HG03565 (cell line): ENCODE data around the gene B3GALT6.
"Not testable (repeated sequence)": the region's sequence is repeated elsewhere in the genome, so short reads cannot be mapped to it uniquely, and the experiment has no call there.

Experiments used
- ATAC-seq: cut with Tn5 transposase; IDR thresholded peaks from one replicate; pipeline ENCODE4 v1.9.1; 2021; ENCODE audit warnings: mild to moderate bottlenecking, moderate library complexity; ENCODE audit not compliant: unreplicated experiment

Gene B3GALT6

DNA sequence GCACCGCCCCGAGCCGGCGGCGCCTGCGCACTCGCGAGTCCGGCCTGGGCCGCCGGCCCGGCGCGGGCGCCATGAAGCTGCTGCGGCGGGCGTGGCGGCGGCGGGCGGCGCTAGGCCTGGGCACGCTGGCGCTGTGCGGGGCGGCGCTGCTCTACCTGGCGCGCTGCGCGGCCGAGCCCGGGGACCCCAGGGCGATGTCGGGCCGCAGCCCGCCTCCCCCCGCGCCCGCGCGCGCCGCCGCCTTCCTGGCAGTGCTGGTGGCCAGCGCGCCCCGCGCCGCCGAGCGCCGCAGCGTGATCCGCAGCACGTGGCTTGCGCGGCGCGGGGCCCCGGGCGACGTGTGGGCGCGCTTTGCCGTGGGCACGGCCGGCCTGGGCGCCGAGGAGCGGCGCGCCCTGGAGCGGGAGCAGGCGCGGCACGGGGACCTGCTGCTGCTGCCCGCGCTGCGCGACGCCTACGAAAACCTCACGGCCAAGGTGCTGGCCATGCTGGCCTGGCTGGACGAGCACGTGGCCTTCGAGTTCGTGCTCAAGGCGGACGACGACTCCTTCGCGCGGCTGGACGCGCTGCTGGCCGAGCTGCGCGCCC lies at the start of gene B3GALT6:
TSS of gene B3GALT6 (plus strand) at position 30 of the 588 bp plus-strand sequence. CDS start at position 72, 42 bp downstream.
- ATAC-seq = no peak

DNA sequence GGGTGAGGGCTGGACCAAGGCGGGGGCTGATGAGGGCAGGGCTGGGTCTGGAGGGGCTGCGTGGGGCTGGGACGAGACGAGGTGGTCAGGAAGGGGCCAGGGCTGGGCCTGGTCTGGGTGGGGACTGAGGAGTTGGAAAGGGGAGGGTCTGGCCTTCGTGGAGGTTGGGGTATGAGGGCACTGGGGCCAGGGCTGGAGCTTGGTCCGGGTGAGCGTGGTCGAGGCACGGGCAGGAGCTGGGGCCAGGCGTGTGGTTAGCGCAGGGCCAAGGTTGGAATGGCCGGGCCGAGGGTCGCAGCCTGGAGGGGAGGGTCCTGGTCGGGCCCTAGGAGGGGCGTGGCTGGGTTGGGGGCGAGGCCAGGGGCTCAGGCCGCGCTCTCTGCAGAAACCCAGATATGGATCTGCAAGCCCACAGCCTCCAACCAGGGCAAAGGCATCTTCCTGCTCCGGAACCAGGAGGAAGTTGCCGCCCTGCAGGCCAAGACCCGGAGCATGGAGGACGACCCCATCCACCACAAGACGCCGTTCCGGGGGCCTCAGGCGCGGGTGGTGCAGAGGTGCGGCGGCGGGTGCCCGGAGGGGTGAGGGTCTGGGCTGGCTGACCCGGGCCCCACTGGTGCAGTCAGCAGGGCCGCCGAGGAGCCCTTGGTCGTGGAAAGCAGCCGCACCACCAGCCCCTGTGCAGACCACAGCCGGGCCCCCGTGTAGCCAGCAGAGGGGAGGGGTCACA lies 49.4 kb upstream of the B3GALT6 start:
- no peak for ATAC-seq

DNA sequence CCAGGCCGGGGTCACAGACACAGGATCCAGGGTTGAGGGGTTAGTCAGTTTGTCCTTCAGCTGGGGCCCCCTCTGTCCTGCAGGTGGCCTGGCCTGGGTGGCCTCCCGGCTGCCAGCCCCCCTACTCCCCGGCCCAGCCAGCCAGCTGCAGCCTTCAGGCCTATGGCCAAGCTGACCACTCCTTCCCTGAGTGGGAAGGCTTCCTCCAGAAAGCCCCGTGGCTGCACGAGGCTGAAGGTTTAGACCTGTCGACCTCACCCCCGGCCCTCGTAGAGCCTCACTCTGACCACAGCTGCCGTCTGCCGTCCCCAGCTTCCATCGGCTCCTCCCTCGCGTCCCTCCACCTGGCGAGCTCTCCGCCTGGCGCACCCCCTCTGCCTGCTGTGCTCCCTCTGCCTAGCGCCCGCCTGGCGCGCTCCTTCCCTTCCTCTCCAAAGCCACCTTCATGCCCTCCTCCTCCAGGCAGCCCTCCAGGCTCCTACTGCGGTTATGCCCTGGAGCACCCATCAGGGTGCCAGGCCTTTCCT lies 48.8 kb upstream of the B3GALT6 start:
- ATAC-seq = no peak

DNA sequence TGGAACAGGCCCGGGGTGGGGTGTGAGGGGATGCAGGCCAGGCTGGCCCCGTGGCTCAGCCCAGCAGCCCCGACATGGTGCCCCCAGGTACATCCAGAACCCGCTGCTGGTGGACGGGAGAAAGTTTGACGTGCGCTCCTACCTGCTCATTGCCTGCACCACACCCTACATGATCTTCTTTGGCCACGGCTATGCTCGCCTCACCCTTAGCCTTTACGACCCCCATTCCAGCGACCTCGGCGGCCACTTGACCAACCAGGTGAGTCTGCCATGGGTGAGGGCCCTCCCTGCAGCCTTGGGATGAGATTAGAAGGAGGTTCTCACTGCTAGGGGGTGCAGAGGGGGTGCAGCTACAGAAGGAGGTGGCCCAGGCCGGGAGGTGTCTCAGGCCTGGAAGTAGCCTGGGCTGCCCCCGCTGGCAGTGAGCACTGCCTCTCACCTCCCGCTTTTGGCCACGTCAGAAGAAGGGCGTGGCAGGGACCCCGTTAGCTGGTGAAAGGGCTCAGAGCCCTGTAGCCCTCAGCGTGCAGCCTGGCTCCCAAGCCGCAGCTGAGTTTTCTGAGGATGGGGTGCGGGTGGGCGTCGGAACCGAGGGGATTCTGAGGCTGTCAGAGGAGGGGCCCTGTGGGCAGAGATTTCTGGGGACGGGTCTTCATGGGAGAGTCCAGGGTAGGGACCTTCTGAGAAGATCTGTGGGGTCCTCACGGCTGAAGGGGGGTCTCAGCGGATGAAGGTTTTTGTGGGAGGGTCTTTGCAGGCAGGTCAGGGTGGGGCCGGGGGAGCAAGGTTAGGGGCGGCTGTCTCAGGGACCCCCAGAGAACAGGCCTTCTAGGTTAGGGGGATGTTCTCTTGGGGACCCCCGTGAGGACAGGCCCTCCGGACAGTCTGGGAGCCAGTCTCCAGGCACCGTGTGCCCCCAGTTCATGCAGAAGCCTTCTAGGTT lies 47.9 kb upstream of the B3GALT6 start:
- ATAC-seq = no peak

DNA sequence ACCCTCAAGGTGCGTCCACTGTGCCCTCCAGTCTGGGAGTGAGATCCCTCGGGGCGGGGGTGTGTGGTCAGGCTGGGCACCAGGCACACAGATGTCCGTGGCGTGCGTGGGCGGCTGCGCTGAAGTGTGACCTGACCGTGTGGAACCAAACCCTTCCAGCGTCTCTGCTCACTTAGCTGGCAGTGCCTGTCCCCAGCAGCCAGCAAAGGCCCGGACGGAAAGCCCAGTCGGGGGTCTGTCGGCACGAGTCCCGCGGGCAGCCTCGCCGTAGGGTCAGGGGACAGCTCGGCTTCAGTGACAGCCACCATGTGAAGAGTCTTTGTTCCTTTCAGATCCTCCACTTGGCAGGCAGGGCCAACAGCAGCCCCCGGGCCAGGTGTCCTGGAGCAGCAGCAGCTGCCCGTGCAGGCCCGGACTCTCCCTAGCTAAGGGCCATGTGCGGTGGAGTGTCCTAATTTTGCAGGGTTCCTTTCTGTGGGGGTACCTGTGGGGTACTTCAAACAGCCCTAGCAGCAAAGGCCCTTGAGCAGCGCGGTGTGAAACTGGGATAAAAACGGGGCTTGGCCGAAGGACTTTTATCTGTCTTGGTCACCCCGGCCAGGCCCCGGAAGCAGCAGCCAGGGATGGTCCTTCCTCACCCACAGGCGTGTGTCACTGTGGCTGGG lies 46.8 kb upstream of the B3GALT6 start:
- no peak for ATAC-seq

DNA sequence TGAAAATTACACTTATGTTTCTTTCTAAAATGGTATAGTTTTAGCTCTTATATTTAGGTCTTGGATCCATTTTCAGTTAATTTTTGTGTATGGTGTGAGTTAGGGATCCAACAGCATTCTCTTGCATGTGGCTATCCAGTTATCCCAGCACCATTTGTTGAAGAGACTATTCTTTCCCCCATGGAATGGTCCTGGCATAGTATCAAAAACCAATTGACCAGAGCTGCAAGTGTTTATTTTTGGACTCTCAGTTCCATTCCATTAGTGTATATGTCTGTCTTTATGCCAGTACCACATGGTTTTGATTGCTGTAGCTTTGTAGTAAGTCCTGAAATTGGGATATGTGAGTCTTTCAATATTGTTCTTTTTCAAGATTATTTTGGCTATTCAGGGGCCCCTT lies 44.1 kb upstream of the B3GALT6 start:
- no peak for ATAC-seq

DNA sequence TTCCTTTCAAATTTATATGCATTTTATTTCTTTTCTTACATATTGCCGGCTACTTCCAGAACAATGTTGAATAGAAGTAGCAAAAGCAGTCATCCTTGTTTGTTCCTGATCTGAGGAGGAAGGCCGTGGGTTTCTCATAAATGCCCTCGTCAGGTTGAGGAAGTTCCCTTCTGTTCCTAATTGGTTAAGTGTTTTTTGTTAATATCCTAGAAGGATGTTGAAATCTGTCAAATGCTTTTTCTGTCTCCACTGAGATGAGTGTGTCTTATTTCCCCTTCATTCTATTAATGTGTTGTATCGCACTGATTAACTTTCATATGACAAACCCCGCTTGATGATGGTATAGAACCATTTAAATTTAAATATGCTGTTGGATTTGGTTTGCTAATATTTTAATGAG lies 42.9 kb upstream of the B3GALT6 start:
- no peak for ATAC-seq

DNA sequence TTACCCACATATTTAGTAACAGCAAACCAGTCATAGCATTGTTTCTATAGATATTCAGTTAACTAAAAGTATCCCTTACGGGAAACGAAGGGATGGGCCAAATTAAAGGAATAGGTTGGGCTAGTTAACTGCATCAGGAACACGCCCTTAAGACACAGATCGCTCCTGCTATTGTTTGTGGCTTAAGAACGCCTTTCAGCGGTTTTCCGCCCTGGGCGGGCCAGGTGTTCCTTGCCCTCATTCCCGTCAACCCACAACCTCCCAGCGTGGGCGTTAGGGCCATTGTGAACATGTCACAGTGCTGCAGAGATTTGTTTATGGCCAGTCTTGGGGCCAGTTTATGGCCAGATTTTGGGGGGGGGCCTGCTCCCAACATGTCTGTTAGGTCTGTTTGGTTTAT lies 40.3 kb upstream of the B3GALT6 start:
- no peak for ATAC-seq

DNA sequence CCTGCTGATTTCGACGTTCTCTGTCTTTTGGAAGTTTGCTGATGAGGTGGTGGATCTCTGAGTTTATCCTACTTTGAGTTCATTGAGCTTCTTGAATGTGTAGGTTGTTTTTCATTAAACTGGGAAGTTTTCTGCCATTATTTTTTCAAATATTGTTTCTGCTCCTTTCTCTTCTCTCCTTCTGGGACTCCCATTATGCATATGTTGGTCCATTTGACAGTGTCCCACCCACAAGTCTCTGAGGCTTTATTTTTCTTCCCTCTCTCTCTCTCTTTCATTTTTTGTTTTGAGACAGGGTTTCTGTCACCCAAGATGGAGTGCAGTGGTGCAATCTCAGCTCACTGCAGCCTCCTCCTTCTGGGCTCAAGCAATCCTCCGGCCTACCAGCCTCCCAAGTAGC lies 37.3 kb upstream of the B3GALT6 start:
- ATAC-seq = no peak

DNA sequence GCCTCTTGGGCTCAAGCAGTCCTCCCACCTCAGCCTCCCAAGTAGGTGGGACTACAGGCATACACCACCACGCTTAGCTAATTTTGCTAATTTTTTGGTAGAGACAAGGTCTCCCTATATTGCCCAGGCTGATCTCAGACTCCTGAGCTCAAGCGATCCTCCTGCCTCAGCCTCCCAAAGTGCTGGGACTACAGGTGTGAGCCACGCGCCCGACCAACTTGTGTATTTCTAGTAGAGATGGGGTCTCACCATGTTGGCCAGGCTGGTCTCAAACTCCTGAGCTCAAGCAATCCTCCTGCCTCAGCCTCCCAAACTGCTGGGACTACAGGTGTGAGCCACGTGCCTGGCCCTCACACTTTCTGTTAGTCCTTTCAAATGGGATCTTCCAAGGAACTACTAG lies 36.3 kb upstream of the B3GALT6 start:
- ATAC-seq = not testable (repeated sequence)

DNA sequence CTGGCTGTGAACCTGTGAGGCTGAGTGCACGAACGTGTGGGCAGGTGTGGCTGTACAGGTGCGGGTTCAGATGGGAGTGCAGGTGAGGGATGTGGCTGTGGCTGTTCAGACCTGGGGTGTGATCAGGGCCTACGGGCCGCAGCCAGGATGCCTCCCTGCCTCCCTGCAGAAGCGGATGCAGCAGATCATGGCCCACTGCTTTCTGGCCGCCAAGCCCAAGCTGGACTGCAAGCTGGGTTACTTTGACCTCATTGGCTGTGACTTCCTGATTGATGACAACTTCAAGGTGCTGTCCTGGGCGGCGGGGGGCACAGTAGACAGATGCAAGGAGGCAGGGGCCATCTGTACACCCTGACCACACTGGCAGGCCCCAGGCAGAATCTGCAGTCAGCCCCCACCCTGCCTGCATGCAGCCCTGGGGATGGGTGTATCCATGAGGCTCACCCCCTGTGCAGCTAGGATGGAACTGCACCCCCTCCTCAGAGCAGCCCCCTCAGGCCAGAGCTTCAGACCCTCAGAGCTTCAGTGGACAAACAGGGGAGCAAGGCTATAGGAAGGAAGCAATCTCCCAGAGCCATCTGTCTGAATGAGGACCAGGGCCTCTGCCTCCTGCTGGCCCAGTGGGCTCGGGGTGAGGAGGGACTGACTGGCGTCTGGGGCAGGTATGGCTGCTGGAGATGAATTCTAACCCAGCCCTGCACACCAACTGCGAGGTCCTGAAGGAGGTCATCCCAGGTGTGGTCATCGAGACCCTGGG lies 35.4 kb upstream of the B3GALT6 start:
- no peak for ATAC-seq

DNA sequence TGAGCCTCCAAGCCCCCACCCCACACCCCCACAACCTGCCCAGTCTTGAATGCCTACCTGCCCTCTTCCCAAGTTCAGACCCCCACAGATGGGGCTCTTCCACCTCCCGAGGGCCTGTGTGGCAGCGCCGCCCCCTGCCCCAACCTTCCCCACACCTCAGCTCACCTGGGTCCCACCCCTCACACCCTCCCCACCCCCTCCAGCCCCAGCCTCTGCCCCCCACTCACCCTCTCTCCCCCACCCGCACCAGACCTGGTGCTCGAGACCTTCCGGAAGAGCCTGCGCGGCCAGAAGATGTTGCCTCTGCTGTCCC lies 34.9 kb upstream of the B3GALT6 start:
- ATAC-seq = no peak

DNA sequence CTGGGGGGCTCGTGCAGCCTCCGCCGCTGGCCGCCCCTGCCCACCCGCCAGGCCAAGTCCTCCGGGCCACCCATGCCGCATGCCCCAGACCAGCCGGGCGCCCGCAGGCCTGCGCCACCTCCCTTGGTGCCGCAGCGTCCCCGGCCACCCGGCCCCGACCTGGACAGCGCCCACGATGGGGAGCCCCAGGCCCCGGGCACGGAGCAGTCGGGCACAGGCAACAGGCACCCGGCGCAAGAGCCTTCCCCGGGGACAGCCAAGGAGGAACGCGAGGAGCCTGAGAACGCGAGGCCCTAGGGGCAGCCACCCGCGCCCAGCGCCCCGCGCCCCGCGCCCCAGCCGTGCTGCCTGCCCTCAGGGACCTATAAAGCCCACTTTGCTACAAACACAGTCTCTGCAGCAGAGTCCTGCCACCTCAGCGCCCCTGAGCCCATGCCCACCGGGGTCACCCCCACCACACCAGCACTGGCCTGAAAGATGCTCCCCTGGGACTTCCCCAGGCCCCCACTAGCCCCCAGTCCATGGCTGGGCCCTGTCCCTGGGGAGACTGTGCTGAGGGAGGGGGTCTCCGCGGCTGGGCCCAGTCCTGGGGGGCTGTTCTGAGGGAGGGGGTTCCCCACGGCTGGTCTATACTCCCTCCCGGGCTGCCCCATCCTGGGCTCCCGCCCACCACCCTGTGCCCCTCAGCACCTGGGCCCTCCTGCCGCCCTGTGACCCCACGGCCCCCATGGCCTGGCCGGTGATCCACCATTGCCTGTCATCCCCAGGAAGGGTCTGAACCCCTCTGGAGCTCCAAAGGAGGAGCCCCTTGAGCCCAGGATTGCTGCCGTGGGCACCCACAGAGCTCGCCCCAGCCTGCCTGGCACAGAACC lies 34.2 kb upstream of the B3GALT6 start:
- ATAC-seq = no peak

DNA sequence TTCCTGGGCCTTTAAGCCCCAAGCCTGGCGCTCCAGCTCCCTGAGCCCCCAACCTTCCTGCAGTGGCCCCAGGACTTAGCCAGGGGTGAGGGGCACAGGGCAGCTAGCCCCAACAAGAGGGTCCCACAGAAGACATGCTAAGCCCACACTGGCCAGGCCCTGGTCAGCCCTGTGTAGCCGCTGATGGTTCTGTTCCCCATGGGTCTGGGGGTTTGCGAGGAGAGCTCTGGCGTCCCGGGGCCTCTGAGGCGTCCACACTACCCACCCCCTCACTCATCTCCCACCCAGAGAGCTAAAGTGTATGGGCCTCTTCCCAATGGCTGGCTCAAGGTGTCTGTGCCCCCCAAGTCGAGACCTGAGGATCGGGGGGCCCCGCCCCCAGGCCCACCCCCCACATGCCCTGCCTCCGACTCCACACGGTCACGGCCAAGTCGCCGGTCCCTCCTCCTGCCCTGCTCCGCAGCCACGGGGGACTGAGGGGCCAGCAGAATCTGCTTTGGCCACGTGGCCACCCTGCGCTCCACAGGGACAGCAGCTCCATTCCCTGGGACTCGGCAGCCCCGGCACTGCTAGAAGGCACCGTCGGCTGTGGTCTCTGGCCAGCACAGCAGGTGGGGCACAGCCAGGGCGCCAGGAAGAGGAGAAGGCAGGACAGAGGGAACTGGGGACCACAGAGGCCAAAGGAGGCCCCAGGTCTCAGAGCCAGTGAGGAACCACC lies 33.5 kb upstream of the B3GALT6 start:
- ATAC-seq = no peak

DNA sequence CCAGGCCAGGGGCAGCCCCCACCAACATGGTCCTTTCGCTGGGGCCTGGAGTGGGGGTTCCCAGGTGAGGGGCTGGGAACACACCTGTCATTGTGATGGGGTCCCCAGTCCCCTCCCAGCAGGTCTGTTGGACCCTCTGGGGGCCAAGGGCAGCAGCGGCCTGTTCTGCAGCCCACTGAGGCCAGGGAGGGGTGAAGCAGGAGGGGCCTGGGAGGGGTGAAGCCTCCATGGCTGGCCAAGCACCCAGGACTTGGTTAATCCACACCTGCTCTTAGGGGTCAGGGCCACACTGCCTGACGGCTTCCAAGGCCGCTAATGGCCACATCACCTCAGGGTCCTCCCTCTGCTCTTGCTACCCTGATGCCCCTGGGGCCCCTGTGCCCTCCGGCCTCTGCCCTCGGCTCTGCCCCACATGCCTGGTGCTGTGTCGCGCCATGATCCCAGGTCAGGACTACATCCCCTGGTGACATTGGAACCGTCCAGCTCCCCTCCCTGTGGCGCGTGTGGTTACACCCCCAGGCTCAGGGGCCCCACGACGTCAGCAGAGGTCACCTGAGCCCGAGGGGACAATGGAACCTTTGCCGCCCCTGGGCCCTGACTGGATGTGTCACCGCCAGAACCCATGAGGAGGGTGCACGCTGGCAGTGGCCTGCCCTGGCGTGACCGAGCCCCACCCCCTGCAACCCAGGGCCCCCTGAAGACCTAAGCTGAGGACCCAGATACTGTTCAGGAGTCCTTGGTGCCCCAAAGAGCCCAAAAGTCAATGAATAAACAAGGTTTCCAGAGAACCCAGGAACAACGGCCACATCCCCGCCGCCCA lies 32.7 kb upstream of the B3GALT6 start:
- ATAC-seq = no peak

DNA sequence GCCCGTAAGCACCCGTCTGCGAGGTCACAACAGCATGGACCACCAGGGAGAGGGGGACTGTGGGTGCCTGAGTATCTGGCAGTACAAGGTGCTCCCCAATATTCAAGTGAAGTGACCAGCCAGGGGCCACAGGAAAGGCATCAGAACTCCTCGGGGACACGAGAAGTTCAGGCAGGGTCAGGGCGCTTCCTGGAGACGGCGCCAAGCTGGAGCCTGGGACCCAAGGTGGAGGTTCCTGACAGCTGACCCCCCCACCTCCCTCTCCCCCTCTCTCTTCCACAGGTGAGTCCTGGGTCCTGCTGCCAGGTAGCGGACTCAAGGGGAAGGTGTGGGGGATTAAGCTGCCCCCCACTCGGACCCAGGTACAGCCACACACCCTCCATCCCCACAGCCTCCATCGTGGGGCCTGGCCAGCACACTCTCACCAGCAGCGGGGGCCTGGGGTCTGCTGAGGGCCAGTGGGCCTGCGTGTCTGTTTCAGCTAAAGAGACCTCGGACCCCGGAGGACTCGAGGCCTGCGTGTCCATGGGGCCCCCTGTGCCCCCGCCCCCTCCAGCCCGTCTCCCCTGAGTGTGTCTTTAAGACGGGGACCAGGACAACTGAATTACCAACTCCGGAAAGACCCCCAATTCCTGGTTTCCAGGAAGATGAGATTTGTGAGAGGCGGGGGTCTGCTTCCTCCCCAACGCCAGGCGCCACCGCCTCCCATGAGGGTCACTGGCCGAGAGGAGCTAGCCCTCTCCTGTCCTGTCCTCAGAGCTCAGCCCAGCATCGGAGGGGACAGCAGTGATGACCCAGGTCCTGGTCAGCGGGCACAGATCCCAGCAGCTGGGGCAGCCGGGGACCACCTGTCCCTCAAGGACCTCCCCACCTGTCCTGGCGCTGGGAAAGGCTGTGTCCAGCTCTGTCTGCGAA lies 31.8 kb upstream of the B3GALT6 start:
- no peak for ATAC-seq
